Naive thymus-derived CD4-positive, alpha-beta T cell (primary cell): ENCODE results near the gene CELF5. TPM values are rescaled to one million over a fixed set of nuclear protein-coding genes. Genes with fewer than 3 reads are reported as not detected.
"Not testable (repeated sequence)": the region's sequence is repeated elsewhere in the genome, so short reads cannot be mapped to it uniquely, and the experiment has no call there.

ENCODE experiments used
- ATAC-seq: fragments of 150-1000 bp; cut with Tn5 transposase; 2 replicates; pipeline ENCODE4 v1.10.0; 2021; ENCODE audit warnings: mild to moderate bottlenecking, moderate library complexity
- CTCF ChIA-PET: fragments of 350-600 bp; sonication (Branson Sonifier 250); formaldehyde crosslinking; loops from one replicate; lab custom pipeline; 2021; ENCODE audit warnings: antibody characterized with exemption; lab: Charles Lee
- POLR2A ChIA-PET: fragments of 350-600 bp; sonication (Branson Sonifier 250); formaldehyde crosslinking; loops from one replicate; lab custom pipeline; 2021; ENCODE audit warnings: antibody characterized with exemption, inconsistent platforms; lab: Charles Lee
- DNase-seq, 9 donors: peaks; one replicate each; pipeline versions ENCODE4 v3.0.0 to v3.0.0-alpha.2; 2020 to 2022; ENCODE audit warnings: mixed read lengths in 1 of 9
- H3K27ac ChIP-seq: one replicate; pipeline ENCODE4 v1.7.0; 2013; ENCODE audit warnings: mild to moderate bottlenecking, low read depth, low read length, moderate library complexity
- H3K27me3 ChIP-seq, 2 donors: one replicate each; pipeline ENCODE4 v1.7.0; 2013; ENCODE audit warnings: low read length in 2 of 2, mild to moderate bottlenecking in 2 of 2, moderate library complexity in 2 of 2; ENCODE audit not compliant: control insufficient read depth in 2 of 2, insufficient read depth in 2 of 2
- H3K36me3 ChIP-seq, 3 experiments: 1 replicate in 2 of 3; 2 replicates in 1 of 3; pipeline ENCODE4 v1.7.0; 2013; ENCODE audit warnings: low read length in 3 of 3, mild to moderate bottlenecking in 3 of 3, moderate library complexity in 1 of 3; ENCODE audit not compliant: insufficient read depth in 3 of 3, control insufficient read depth in 2 of 3
- H3K4me1 ChIP-seq, 2 donors: one replicate each; pipeline ENCODE4 v1.7.0; 2013; ENCODE audit warnings: low read length in 2 of 2, mild to moderate bottlenecking in 2 of 2, moderate library complexity in 1 of 2; ENCODE audit not compliant: control insufficient read depth in 2 of 2, insufficient read depth in 2 of 2
- H3K4me3 ChIP-seq: 2 replicates; pipeline ENCODE4 v1.7.0; 2013; ENCODE audit warnings: mild to moderate bottlenecking, low read length
- H3K9me3 ChIP-seq, 3 experiments: 1 replicate in 2 of 3; 2 replicates in 1 of 3; pipeline ENCODE4 v1.7.0; 2013; ENCODE audit warnings: low read length in 3 of 3; ENCODE audit not compliant: control insufficient read depth in 2 of 3
- H3K27ac Mint-ChIP-seq, 9 donors: one replicate each; pipeline ENCODE4 v1.8.0; 2020 to 2022; ENCODE audit warnings: mixed read lengths in 9 of 9, mild to moderate bottlenecking in 8 of 9, moderate library complexity in 5 of 9, inconsistent platforms in 2 of 9
- H3K27me3 Mint-ChIP-seq, 5 donors: one replicate each; pipeline ENCODE4 v1.8.0; 2021 to 2022; ENCODE audit warnings: mixed read lengths in 5 of 5, mild to moderate bottlenecking in 1 of 5
- H3K36me3 Mint-ChIP-seq, 5 donors: one replicate each; pipeline ENCODE4 v1.8.0; 2020 to 2022; ENCODE audit warnings: mixed read lengths in 5 of 5, mild to moderate bottlenecking in 3 of 5, inconsistent platforms in 1 of 5
- H3K4me1 Mint-ChIP-seq, 7 donors: one replicate each; pipeline ENCODE4 v1.8.0; 2020 to 2022; ENCODE audit warnings: mixed read lengths in 7 of 7, mild to moderate bottlenecking in 3 of 7, inconsistent platforms in 1 of 7
- H3K4me3 Mint-ChIP-seq, 10 donors: one replicate each; pipeline ENCODE4 v1.8.0; 2020 to 2022; ENCODE audit warnings: mild to moderate bottlenecking in 10 of 10, mixed read lengths in 10 of 10, moderate library complexity in 6 of 10, inconsistent platforms in 2 of 10
- H3K9me3 Mint-ChIP-seq, 11 donors: one replicate each; pipeline ENCODE4 v1.8.0; 2020 to 2022; ENCODE audit warnings: mixed read lengths in 11 of 11, mild to moderate bottlenecking in 4 of 11, inconsistent platforms in 1 of 11, moderate library complexity in 1 of 11
- intact Hi-C, 2 donors: fragments of 100-400 bp; cut with micrococcal nuclease; formaldehyde crosslinking; loops; one replicate each; pipeline ENCODE4 v1.15.1; 2023
- polyA plus RNA-seq, 2 donors: library from polyadenylated mRNA; unstranded; fragments of 300-500 nt; fragmentation: Illumina TruSeq; gene quantifications; one replicate each; pipeline ENCODE4 v1.2.3, GENCODE V29; 2021
- total RNA-seq, 6 experiments: library from RNA in 5 of 6; stranded (reverse) in 5 of 6; gene quantifications; 1 replicate in 5 of 6; 2 replicates in 1 of 6; pipeline ENCODE4 v1.2.3 and lab custom pipeline; 2021 to 2026

The CELF5 gene
- total and polyA plus RNA-seq, 7 experiments from 2014 or later: 0.16 to 0.27 (median 0.17) TPM; not detected in 2

GRCh38 chr19:3188627-3189596 lies 35.5 kb upstream of the CELF5 start:
- Mint-ChIP-seq H3K36me3 (peaks cover 0 to 14% (median 7%) of the 10 kb centered on the region in 5 donors), H3K4me3 (peak overlapping the region; percentile 47 to 97 (median 74)), H3K27me3 (peaks cover 0 to 2% (median 0%) of the 10 kb centered on the region in 5 donors), H3K4me1 (peaks cover 41 to 54% (median 46%) of the 10 kb centered on the region in 7 donors), H3K9me3 (peaks cover 0 to 5% (median 0%) of the 10 kb centered on the region in 11 donors), H3K27ac (peak overlapping the region in 5 of 9 donors; percentile 23 to 74 (median 54))
- H3K27me3 ChIP-seq: no peaks in the 10 kb centered on the region
- peak in 1 of 9 donors; percentile 6 for DNase-seq
- no peak for ATAC-seq
- POLR2A ChIA-PET: interaction anchor here (0.9 to 1.0 kb wide), 2 partner anchors 10 to 12 kb away, joined by 3 to 4 read pairs; partner anchors contain the start of gene S1PR4
- peaks cover 0 to 24% (median 0%) of the 10 kb centered on the region in 3 experiments for H3K36me3 ChIP-seq
- H3K4me1 ChIP-seq: peaks cover 30 to 42% of the 10 kb centered on the region in 2 donors
- H3K27ac ChIP-seq: no peak overlapping the region
- H3K9me3 ChIP-seq: no peaks in the 10 kb centered on the region
- CTCF ChIA-PET: interaction anchor here (1.3 kb wide), 1 partner anchor 22 kb away, joined by 4 read pairs; no protein-coding TSS in a partner anchor
- H3K4me3 ChIP-seq: no peak overlapping the region
- intact Hi-C loops: loop anchor here (5.0 kb wide), 4 partner anchors 152 to 1603 kb away; partner anchors contain the start of genes APBA3 (in 1 of the 2), CACTIN (in 1 of the 2), FEM1A (in 1 of the 2) and MRPL54 (in 1 of the 2)

- Histone ChIP-seq H3K36me3 (peaks cover 0 to 30% (median 0%) of the 10 kb centered on the region in 3 experiments), H3K4me3 (no peak overlapping the region), H3K9me3 (no peaks in the 10 kb centered on the region), H3K27me3 (no peaks in the 10 kb centered on the region), H3K4me1 (peaks cover 21 to 32% of the 10 kb centered on the region in 2 donors), H3K27ac (no peak overlapping the region)
- no peak overlapping the region for H3K27ac Mint-ChIP-seq
- H3K4me1 Mint-ChIP-seq: peaks cover 32 to 44% (median 36%) of the 10 kb centered on the region in 7 donors
- peak overlapping the region in 2 of 10 donors; percentile 86 to 97 for H3K4me3 Mint-ChIP-seq
- CTCF ChIA-PET: interaction anchor here (1.3 kb wide), 1 partner anchor 21 kb away, joined by 4 read pairs; no protein-coding TSS in a partner anchor
- peaks cover 0 to 2% (median 0%) of the 10 kb centered on the region in 5 donors for H3K27me3 Mint-ChIP-seq
- peaks cover 0 to 15% (median 6%) of the 10 kb centered on the region in 5 donors for H3K36me3 Mint-ChIP-seq
- DNase-seq (peak in 1 of 9 donors; percentile 8), ATAC-seq (no peak)
- POLR2A ChIA-PET: interaction anchor here (0.7 to 1.0 kb wide), 3 partner anchors 11 to 129 kb away, joined by 3 to 4 read pairs (median 3); partner anchors contain the start of gene S1PR4
- intact Hi-C loops: loop anchor here (5.0 kb wide), 4 partner anchors 153 to 1602 kb away; partner anchors contain the start of genes APBA3 (in 1 of the 2), CACTIN (in 1 of the 2), FEM1A (in 1 of the 2) and MRPL54 (in 1 of the 2)
- peaks cover 0 to 5% (median 0%) of the 10 kb centered on the region in 11 donors for H3K9me3 Mint-ChIP-seq
Observed at GRCh38 chr19:3189702-3190469, 34.6 kb upstream of the CELF5 start.

- no peak for ATAC-seq
- Histone ChIP-seq H3K36me3 (peaks cover 0 to 30% (median 0%) of the 10 kb centered on the region in 3 experiments), H3K4me1 (peaks cover 20 to 29% of the 10 kb centered on the region in 2 donors), H3K4me3 (no peak overlapping the region), H3K27me3 (no peaks in the 10 kb centered on the region), H3K27ac (no peak overlapping the region), H3K9me3 (no peaks in the 10 kb centered on the region)
- peaks cover 0 to 15% (median 6%) of the 10 kb centered on the region in 5 donors for H3K36me3 Mint-ChIP-seq
- POLR2A ChIA-PET: interaction anchor here (0.7 kb wide), 1 partner anchor 129 kb away, joined by 3 read pairs; no protein-coding TSS in a partner anchor
- peaks cover 0 to 1% (median 0%) of the 10 kb centered on the region in 5 donors for H3K27me3 Mint-ChIP-seq
- CTCF ChIA-PET: no interaction called here
- peak in 1 of 9 donors; percentile 5 for DNase-seq
- peaks cover 30 to 39% (median 32%) of the 10 kb centered on the region in 7 donors for H3K4me1 Mint-ChIP-seq
- intact Hi-C loops: no loop called here
- H3K9me3 Mint-ChIP-seq: peaks cover 0 to 5% (median 0%) of the 10 kb centered on the region in 11 donors
- H3K4me3 Mint-ChIP-seq: no peak overlapping the region
- H3K27ac Mint-ChIP-seq: no peak overlapping the region
Observed at GRCh38 chr19:3190470-3190770, 34.0 kb upstream of the CELF5 start.

- peaks cover 28 to 37% (median 32%) of the 10 kb centered on the region in 7 donors for H3K4me1 Mint-ChIP-seq
- CTCF ChIA-PET: no interaction called here
- POLR2A ChIA-PET: no interaction called here
Observed at GRCh38 chr19:3190921-3191805, 33.3 kb upstream of the CELF5 start.

GRCh38 chr19:3191806-3192104 lies 32.7 kb upstream of the CELF5 start:
- peaks cover 25 to 33% (median 28%) of the 10 kb centered on the region in 7 donors for H3K4me1 Mint-ChIP-seq

More at GRCh38 chr19:3190921-3191805, 33.3 kb upstream of the CELF5 start:
- Mint-ChIP-seq H3K27ac (peak overlapping the region in 1 of 9 donors; percentile 12), H3K36me3 (peaks cover 0 to 15% (median 6%) of the 10 kb centered on the region in 5 donors), H3K4me3 (peak overlapping the region in 1 of 10 donors; percentile 31), H3K27me3 (no peaks in the 10 kb centered on the region), H3K9me3 (peaks cover 0 to 5% (median 0%) of the 10 kb centered on the region in 11 donors)
- H3K27ac ChIP-seq: no peak overlapping the region
- H3K9me3 ChIP-seq: no peaks in the 10 kb centered on the region
- DNase-seq: no peak
- H3K4me3 ChIP-seq: no peak overlapping the region
- no peaks in the 10 kb centered on the region for H3K27me3 ChIP-seq
- H3K4me1 ChIP-seq: peaks cover 20 to 29% of the 10 kb centered on the region in 2 donors
- intact Hi-C loops: no loop called here
- peaks cover 0 to 34% (median 0%) of the 10 kb centered on the region in 3 experiments for H3K36me3 ChIP-seq
- no peak for ATAC-seq

More at GRCh38 chr19:3191806-3192104, 32.7 kb upstream of the CELF5 start:
- H3K27me3 Mint-ChIP-seq, H3K27ac ChIP-seq, H3K27me3 ChIP-seq, ATAC-seq, intact Hi-C loops, H3K4me3 ChIP-seq, H3K9me3 ChIP-seq, H3K4me3 Mint-ChIP-seq, POLR2A ChIA-PET, CTCF ChIA-PET, H3K9me3 Mint-ChIP-seq: not testable (repeated sequence)
- Histone ChIP-seq H3K36me3 (peaks cover 0 to 40% (median 0%) of the 10 kb centered on the region in 3 experiments), H3K4me1 (peaks cover 17 to 26% of the 10 kb centered on the region in 2 donors)
- DNase-seq: peak in 1 of 9 donors; percentile 2
- Mint-ChIP-seq H3K36me3 (peaks cover 0 to 15% (median 6%) of the 10 kb centered on the region in 5 donors), H3K27ac (peak overlapping the region in 2 of 9 donors; percentile 12 to 14)
